HCT116 (cell line): Measurements from ENCODE around the gene MAST4.

Source experiments
- CTCF ChIP-seq, 3 experiments: fragments of 200-600 bp in 1 of 3; sonication (generic) in 1 of 3; IDR thresholded peaks in 2 of 3; conservative IDR thresholded peaks in 1 of 3; 2 replicates each; pipeline ENCODE4 v1.5.1; 2012 to 2017; ENCODE audit warnings: low read depth in 2 of 3, low read length in 2 of 3, antibody characterized with exemption in 1 of 3, borderline replicate concordance in 1 of 3, control low read depth in 1 of 3, mild to moderate bottlenecking in 1 of 3, mixed read lengths in 1 of 3, mixed run types in 1 of 3, moderate library complexity in 1 of 3; ENCODE audit not compliant: insufficient read depth in 1 of 3
- EZH2phosphoT487 ChIP-seq: fragments of 200-600 bp; IDR thresholded peaks from 2 replicates; pipeline ENCODE4 v1.6.1; 2018; ENCODE audit warnings: antibody characterized with exemption, borderline replicate concordance
- POLR2A ChIP-seq: IDR thresholded peaks from 2 replicates; pipeline ENCODE4 v1.7.0; 2011; ENCODE audit warnings: borderline replicate concordance; ENCODE audit not compliant: insufficient read depth, insufficient read length; ENCODE audit errors: extremely low read depth
- POLR2AphosphoS5 ChIP-seq: IDR thresholded peaks from 2 replicates; pipeline ENCODE4 v1.6.1; 2011; ENCODE audit warnings: mild to moderate bottlenecking, low read depth, low read length, moderate library complexity
- SP1 ChIP-seq: IDR thresholded peaks from 2 replicates; pipeline ENCODE4 v1.6.1; 2012; ENCODE audit warnings: low read depth
- ZBTB33 ChIP-seq: IDR thresholded peaks from 2 replicates; pipeline ENCODE4 v1.6.1; 2011; ENCODE audit warnings: mild to moderate bottlenecking, low read length, moderate library complexity; ENCODE audit not compliant: insufficient replicate concordance; ENCODE audit errors: extremely low read depth
- ZNF274 ChIP-seq: fragments of 200-500 bp; sonication (Bioruptor generic); IDR thresholded peaks from 2 replicates; pipeline ENCODE4 v1.6.1; 2014; ENCODE audit warnings: mild to moderate bottlenecking, low read depth, low read length, inconsistent platforms

DNA sequence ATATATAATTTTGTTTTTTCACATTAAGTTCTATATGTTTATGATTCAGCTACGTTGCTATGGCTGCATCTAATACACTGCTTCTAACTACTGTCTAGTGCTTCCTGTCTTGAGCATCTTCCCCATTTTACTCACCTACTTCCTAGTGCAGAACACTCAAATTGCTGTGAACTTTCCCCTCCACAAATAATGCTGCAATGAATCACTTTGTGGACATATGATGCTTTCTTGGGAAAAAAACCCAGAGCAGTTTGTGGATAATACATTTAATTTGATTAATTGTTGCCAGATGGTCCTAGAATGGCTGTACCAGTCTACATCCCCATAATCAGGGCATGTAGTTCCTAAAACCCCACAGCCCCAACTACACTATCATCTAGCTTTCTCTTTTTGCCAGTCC lies 581.9 kb downstream of the MAST4 start:
- TF ChIP-seq ZNF274 (no peak), CTCF (IDR thresholded peaks at IDR 0.05 in 2 of 3, conservative IDR thresholded peaks at IDR 0.05 in 1 of 3; ENCODE audit: borderline replicate concordance in 1 of 3, insufficient read depth in 1 of 3, low read depth in 2 of 3, low read length in 2 of 3) (no peak), SP1 (no peak), POLR2AphosphoS5 (no peak), EZH2phosphoT487 (no peak), POLR2A (no peak), ZBTB33 (no peak)
